GM21515 (cell line): ENCODE data around the gene ALDH1A2.
"Not testable (repeated sequence)": the region's sequence is repeated elsewhere in the genome, so short reads cannot be mapped to it uniquely, and the experiment has no call there.

Source experiments
- ATAC-seq: cut with Tn5 transposase; IDR thresholded peaks from one replicate; pipeline ENCODE4 v1.9.1; 2021; ENCODE audit not compliant: unreplicated experiment

ALDH1A2 gene

GRCh38 chr15:58069008-58069407 is 3.5 kb upstream of the ALDH1A2 start:
- ATAC-seq = no peak

DNA sequence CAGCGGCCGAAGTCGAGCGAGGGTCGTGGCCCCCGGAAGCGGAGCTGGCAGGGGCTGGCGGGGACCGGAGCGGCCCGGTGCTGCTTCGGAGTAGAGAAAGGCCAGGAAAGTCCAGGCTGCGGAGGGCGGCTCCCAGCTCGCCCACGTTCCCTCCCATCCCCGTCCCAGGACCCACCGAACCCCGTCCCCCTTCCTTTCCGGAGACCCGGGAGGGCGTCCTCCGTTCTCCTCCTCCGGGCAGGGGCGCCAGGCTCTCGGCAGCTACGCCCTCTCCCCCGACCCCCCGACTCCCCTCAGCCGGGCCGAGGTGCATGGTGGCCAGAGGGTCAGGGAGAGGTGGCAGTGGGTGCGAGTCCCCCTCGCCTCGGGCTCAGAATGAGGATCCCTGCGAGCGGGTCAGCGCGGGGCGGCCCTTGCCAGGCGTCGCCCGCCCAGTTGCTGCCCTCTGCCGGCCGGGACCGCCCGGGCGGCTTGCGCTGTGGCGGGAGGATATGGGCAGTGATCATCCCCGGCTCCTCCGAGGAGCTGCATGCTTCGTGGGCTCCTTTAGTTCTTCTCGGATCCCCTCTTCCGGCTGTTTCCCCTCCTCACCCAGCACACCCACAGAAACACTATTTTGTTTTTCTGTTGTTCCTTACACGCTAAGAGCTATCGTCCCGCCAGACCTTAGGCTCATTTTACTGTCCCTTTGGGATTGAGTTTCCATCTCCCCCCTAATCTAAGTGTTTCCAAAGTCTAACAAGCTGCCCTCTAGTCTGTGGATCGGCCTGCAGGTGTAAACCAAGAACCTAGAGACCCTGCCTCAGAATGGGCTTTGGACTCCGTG is 744 bp upstream of the ALDH1A2 start:
- no peak for ATAC-seq

DNA sequence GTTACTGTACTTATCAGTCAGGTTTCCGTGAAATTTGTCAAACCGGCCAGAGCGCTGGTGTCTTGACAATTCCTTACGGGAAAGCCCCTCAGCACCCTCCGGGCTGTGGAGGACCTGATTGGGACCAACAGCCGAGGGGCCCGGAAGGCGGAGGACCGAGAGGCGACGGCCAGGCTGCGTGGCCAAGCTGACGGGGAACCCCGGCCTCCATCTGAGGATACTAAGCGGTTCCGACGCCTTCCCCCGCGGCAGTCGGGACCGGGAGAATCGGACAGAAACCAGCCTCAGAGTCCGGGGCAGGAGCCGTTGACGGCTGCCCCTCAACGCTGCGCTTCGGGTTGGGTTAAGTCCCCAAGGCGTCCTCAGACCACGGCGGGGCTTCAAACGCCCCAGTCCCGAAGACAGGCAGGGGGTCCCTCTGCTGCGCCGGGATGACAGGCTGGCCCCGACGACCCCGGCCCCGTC is 499 bp downstream of the ALDH1A2 start:
- ATAC-seq = no peak

GRCh38 chr15:58064082-58064979 is 1.2 kb downstream of the ALDH1A2 start:
- no peak for ATAC-seq

DNA sequence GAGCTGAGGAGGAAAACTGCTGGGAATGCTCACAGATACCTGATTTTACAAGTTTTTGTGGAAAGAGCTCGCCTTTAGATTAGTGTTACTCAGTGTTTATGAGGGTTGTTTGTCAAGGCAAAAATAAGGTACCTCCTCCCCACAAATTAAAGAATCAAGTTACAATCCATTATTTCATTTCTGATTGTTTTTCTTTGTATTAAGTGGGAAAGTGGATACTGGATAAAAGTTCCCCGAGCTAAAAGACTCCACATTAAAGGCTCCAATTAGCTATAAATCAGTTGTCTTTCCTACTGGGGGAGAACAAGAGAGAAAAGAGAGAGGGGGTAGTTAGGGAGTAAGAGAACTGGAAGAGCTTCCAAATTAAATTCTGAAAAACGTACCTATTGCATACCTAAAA is 1.9 kb downstream of the ALDH1A2 start:
- ATAC-seq = no peak

DNA sequence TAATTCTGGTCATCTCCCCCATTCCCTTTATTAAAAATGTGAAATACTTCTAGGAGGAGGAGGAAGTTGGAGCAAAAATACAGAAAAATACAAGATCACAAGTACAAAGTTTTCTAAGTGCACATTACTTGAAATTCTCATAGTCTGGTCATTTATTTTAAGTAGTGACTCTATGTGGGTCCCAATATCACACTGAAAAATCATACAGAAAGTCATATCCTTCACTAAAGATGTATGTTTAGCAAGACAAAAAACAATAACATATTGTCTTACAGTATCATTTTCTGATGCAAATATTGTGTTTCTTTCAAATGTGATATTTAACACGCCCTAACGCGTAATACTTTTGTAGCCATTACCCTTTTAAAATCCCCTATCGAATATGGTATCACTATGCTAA is 2.5 kb downstream of the ALDH1A2 start:
- ATAC-seq = no peak

GRCh38 chr15:58062175-58062574 is 3.3 kb downstream of the ALDH1A2 start:
- no peak for ATAC-seq

DNA sequence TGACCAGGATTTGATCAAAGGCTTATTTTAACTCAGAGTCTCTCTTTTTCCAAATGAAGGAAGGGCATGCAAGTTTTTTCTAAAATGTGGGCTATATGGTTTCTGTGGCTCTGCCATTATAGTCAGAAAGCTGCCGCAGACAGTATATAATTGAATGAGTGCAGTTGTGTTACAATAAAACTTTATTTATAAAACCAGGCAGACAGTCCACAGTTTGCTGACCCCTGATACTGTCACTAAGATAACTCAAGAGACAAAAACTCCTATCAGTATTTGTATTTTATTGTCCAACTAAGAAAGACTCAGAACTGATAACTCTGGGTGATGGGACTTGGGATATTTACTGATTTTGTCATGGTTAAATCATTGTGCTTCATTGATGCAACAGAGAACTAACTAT is 4.9 kb downstream of the ALDH1A2 start:
- ATAC-seq = no peak

- ATAC-seq = no peak
Measured at GRCh38 chr15:58058729-58059128, 6.8 kb downstream of the ALDH1A2 start.

DNA sequence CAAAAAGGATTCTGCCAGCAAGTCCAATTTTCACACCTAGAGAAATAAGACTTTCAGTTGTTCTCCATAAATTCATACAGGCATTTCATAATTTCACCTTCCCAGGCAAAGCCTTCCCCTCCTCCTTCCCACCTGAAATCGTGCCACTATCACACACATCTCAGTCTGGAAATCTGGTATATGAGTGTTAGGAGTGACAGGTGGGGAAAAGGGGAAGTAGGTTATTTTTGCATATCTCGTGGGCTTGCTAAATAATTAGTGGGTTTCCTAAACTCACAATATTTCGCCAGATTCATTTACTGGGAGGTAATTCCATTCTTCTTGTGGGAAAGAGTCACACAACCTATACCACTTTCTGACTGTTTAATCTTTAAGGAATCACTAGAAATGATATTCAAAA is 7.4 kb downstream of the ALDH1A2 start:
- no peak for ATAC-seq

- ATAC-seq = no peak
Measured at GRCh38 chr15:58057559-58057958, 8.0 kb downstream of the ALDH1A2 start.

DNA sequence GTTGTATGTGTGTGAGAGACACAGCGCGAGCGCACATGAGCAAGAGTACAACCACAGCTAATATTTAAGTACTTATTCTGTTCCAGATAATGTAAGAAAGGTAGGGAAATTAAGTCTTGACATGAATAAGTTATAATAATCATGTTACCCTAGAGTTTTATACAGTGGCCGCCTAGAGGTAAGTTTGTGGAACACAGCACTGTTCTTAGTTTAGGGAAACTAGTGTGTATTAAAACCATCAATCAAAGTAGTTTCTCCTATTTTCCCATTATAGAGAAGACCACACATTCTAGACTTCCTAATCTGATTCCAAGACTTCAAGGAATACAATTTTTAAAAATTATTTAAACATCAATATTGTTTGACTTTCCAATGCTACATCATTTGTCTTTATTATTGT is 9.5 kb downstream of the ALDH1A2 start:
- ATAC-seq = no peak

DNA sequence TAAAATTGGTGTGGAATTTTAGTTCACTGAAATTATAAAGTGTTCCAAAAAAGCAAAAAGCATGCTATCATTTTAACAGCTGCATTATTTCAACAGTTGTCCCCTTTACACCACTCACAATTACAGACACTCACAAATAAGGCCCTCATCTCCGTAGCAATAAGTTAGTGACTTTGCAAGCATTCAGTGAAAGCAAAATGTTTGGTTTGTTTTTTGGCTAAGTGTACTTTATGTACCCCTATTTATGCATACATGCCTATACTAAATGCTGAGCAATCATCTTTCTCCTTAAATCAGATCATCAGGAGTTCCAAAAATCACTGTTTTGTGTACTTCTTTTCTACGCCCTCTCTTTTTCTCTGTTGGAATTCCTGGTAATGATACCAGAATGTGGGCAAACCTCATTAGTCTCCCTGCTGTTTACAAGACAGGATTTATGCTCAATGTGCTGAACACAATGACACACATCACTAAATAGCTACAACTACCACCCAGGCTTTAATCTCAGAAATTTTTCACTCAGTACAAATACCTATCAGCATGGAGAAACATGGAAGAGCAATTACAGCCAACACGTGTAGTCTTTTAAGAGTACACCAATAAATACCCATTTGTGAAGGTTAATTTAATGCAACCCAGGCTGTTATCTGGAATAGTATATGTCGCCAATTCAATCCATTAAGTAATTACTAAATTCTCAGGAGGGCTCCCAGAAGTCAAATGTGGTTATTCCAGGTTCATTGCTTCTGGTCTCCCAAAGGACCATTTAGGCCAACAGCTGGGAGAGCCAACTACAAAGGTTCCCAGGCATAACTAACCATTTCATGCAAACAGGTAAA is 12.0 kb downstream of the ALDH1A2 start:
- ATAC-seq = no peak

DNA sequence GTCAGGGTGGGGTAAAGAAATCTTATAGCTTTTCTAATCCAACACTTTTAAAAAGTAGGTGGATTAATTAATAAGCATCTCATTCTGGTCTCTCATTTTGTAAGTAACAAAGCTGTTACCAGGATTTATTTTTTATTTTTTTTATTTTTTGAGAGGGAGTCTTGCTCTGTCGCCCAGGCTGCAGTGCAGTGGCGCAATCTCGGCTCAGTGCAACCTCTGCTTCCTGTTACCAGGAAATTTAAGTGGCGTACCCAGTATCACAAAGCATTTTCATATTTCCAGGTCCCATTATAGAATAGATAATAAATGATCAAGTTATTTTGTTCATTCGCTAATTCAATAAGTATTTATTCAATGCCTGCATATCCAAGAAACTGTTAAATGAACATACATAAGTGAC is 13.2 kb downstream of the ALDH1A2 start:
- no peak for ATAC-seq

- no peak for ATAC-seq
Measured at GRCh38 chr15:58049520-58050227, 15.8 kb downstream of the ALDH1A2 start.

DNA sequence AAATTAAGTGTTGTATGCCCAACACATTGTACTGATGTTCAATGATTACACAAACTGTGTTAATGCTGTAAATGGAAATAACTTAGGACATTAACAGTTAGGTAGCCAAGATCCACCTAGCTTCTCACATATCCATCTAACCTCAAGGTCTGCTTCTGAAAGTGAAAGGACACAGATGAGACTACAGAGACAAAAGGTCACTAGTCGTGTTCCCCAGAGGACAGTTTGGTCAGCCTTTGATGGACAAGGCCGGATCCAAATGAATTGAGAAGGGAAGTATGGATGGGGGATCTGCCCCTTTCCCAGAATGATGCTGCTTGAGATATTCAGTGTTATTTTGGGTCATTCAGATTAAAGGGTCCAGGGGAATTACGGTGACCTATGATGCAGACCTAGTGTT is 17.2 kb downstream of the ALDH1A2 start:
- no peak for ATAC-seq

GRCh38 chr15:58047149-58047548 is 18.4 kb downstream of the ALDH1A2 start:
- no peak for ATAC-seq

DNA sequence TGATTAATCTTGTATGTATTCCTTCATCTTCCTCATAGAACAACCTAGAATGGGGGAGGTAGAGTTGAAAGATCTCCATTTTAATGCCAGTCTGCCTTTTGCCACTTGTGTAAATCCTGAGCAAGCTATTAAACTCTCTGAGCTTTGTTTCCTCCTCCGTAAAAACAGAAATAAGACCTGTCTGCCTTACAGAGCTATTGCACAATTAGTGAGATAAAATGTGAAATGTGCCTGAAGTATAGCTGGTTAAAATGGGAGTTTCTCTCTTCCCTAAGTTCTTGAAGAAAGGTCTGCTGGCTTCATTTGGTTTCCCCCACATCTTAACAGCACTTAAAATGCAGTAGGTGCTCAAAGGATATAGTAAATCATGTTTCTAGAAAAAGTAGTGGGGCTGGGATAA is 19.0 kb downstream of the ALDH1A2 start:
- ATAC-seq = no peak

DNA sequence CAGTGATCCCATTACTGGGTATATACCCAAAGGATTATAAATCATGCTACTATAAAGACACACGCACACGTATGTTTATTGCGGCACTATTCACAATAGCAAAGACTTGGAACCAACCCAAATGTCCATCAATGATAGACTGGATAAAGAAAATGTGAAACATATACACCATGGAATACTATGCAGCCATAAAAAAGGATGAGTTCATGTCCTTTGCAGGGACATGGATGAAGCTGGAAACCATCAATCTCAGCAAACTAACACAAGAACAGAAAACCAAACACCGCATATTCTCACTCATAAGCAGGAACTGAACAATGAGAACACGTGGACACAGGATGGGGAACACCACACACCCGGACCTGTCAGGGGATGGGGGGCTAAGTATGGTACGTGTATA is 20.1 kb downstream of the ALDH1A2 start:
- not testable (repeated sequence) for ATAC-seq

DNA sequence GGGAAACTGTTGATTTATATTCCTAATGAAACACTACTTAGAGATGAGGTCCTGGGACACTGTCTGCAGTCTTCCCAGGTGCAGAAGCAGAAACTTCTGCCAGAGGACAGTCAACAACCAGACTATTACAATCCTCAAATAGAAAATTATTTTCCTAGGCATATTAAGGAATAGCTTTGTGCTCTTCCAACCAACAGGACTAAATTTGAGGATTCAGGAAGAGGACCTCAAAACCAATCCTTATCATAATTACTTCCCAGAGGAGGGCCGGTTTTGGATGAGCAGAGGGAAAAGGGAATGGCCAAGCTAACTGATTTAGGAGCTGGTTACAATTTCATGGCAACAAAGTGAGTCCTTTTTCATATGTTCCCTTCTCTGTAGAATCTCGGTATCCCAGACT is 21.0 kb downstream of the ALDH1A2 start:
- ATAC-seq = no peak
